Breast epithelium (tissue), 4 donors: ENCODE data around the gene B3GAT3. TPM values are rescaled to one million over a fixed set of nuclear protein-coding genes. Genes with fewer than 3 reads are reported as not detected.

Experiments used
- DNase-seq, 2 donors: peaks; one replicate each; pipeline ENCODE4 v3.0.0-alpha.2; 2019; ENCODE audit warnings: low spot score in 2 of 2
- H3K27ac ChIP-seq, 2 donors: fragments of 200-600 bp; sonication (generic) in 1 of 2; one replicate each; pipeline ENCODE4 v1.5.1; 2016 to 2019; ENCODE audit warnings: mild to moderate bottlenecking in 1 of 2
- H3K27me3 ChIP-seq, 2 donors: fragments of 200-600 bp; sonication (generic) in 1 of 2; one replicate each; pipeline versions ENCODE4 v1.5.1 to v1.6.0; 2017 to 2019; ENCODE audit warnings: control low read depth in 1 of 2, mild to moderate bottlenecking in 1 of 2
- H3K36me3 ChIP-seq: fragments of 200-600 bp; one replicate; pipeline ENCODE4 v1.5.1; 2019
- H3K4me1 ChIP-seq, 2 donors: fragments of 200-600 bp; sonication (generic); one replicate each; pipeline ENCODE4 v1.5.1; 2016 to 2019; ENCODE audit warnings: control low read depth in 1 of 2
- H3K4me3 ChIP-seq, 3 donors: fragments of 200-600 bp; sonication (generic); 1 replicate in 2 of 3; 2 replicates in 1 of 3; pipeline ENCODE4 v1.5.1; 2016 to 2019; ENCODE audit warnings: mild to moderate bottlenecking in 3 of 3, moderate library complexity in 2 of 3
- H3K9me3 ChIP-seq, 2 donors: fragments of 200-600 bp; sonication (generic) in 1 of 2; one replicate each; pipeline ENCODE4 v1.5.1; 2016 to 2019; ENCODE audit warnings: control low read depth in 1 of 2
- POLR2A ChIP-seq: fragments of 450-650 bp; IDR thresholded peaks from one replicate; pipeline ENCODE4 v1.6.1; 2016; ENCODE audit warnings: antibody characterized with exemption, mild to moderate bottlenecking, moderate library complexity
- POLR2AphosphoS5 ChIP-seq, 3 donors: sonication (generic); formaldehyde crosslinking; IDR thresholded peaks; one replicate each; pipeline ENCODE4 v1.6.1; 2017; ENCODE audit warnings: antibody characterized with exemption in 3 of 3
- intact Hi-C: fragments of 100-400 bp; cut with DNase I; formaldehyde crosslinking; loops from one replicate; pipeline ENCODE4 v1.15.1; 2023; ENCODE audit warnings: low total_unique reads
- total RNA-seq, 3 donors: library from RNA; depleted of rRNA; stranded (reverse); fragments of >200 nt; gene quantifications; one replicate each; pipeline ENCODE4 v1.1.0, GENCODE V29; 2016
- TF ChIP-seq, protein P1 (sequence below), 3 donors: fragments of 450-650 bp; IDR thresholded peaks; one replicate each; pipeline ENCODE4 v1.5.1; 2016 to 2017; ENCODE audit warnings: antibody characterized with exemption in 3 of 3, mild to moderate bottlenecking in 3 of 3, moderate library complexity in 3 of 3

Gene B3GAT3
- total RNA-seq, 3 donors from 2014 or later: 19.0 to 38.0 (median 29.6) TPM

- Histone ChIP-seq H3K4me3 (peak overlapping the region in 1 of 3 donors; percentile 87), H3K27ac (peak overlapping the region; percentile 61 to 95), H3K9me3 (no peaks in the 10 kb centered on the region), H3K4me1 (peaks cover 0 to 9% of the 10 kb centered on the region in 2 donors), H3K36me3 (no peaks in the 10 kb centered on the region), H3K27me3 (no peaks in the 10 kb centered on the region)
- no peak for TF ChIP-seq POLR2AphosphoS5 (IDR thresholded peaks at IDR 0.05)
- TF ChIP-seq, protein P1, sequence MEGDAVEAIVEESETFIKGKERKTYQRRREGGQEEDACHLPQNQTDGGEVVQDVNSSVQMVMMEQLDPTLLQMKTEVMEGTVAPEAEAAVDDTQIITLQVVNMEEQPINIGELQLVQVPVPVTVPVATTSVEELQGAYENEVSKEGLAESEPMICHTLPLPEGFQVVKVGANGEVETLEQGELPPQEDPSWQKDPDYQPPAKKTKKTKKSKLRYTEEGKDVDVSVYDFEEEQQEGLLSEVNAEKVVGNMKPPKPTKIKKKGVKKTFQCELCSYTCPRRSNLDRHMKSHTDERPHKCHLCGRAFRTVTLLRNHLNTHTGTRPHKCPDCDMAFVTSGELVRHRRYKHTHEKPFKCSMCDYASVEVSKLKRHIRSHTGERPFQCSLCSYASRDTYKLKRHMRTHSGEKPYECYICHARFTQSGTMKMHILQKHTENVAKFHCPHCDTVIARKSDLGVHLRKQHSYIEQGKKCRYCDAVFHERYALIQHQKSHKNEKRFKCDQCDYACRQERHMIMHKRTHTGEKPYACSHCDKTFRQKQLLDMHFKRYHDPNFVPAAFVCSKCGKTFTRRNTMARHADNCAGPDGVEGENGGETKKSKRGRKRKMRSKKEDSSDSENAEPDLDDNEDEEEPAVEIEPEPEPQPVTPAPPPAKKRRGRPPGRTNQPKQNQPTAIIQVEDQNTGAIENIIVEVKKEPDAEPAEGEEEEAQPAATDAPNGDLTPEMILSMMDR (IDR thresholded peaks at IDR 0.05): no peak
- no peak for TF ChIP-seq POLR2A
- intact Hi-C loops: no loop called here
- no peak for DNase-seq
Observed at GRCh38 chr11:62577046-62577714, 44.6 kb downstream of the B3GAT3 start.

DNA sequence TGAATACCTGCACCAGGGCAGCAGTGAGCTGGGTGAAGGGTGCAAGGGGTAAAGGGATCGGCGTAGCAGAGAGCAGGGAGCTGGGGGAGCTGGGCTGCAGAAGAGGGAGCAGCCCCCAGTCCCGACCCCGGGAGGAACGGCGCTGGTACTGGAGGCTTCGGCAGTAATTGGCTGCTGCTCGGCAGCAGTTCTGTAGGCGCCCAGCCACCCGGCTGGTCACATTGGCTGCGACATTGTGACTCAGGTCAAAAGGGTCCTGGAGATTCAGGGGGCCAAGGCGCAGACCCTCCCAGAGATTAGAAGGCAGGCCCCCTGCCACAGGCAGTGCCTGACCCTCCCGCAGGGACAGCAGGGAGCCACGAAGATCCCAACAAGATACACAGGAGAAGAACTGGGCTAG is 45.9 kb downstream of the B3GAT3 start:
- Histone ChIP-seq H3K9me3 (no peaks in the 10 kb centered on the region), H3K27me3 (no peaks in the 10 kb centered on the region), H3K4me3 (peak overlapping the region in 2 of 3 donors; percentile 87 to 88), H3K36me3 (no peaks in the 10 kb centered on the region), H3K27ac (peak overlapping the region; percentile 61 to 95), H3K4me1 (peaks cover 0 to 9% of the 10 kb centered on the region in 2 donors)
- no peak for TF ChIP-seq POLR2AphosphoS5 (IDR thresholded peaks at IDR 0.05)
- TF ChIP-seq POLR2A: no peak
- TF ChIP-seq, protein P1 (IDR thresholded peaks at IDR 0.05): no peak
- intact Hi-C loops: no loop called here
- no peak for DNase-seq

DNA sequence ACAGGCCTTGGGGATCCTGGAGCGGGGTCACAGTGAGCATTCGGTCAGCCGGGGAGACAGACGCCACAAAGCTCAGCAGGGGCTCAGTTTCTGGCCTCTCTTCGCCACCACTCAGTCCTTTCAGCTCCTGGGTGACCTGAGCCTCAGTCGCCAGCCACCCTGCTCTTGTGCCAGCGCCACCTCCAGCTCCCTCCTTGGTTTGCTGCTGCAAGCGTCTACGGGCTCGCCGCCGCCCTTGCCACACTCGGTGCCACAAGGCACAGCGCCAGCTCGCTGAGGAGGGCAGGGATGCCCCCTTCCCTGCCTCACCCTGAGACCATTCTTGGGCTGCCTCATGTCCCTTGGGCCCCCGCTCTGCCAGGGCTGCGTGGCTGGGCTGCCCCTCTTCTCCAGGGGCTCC is 46.6 kb downstream of the B3GAT3 start:
- no peaks in the 10 kb centered on the region for H3K9me3 ChIP-seq
- no peak for DNase-seq
- TF ChIP-seq POLR2A (no peak), POLR2AphosphoS5 (IDR thresholded peaks at IDR 0.05) (no peak)
- TF ChIP-seq, protein P1 (IDR thresholded peaks at IDR 0.05): no peak
- intact Hi-C loops: no loop called here
- peak overlapping the region; percentile 76 to 88 (median 87) for H3K4me3 ChIP-seq
- no peaks in the 10 kb centered on the region for H3K27me3 ChIP-seq
- peaks cover 0 to 9% of the 10 kb centered on the region in 2 donors for H3K4me1 ChIP-seq
- peak overlapping the region; percentile 90 to 95 for H3K27ac ChIP-seq
- no peaks in the 10 kb centered on the region for H3K36me3 ChIP-seq

- Histone ChIP-seq H3K4me1 (peaks cover 0 to 9% of the 10 kb centered on the region in 2 donors), H3K27me3 (no peaks in the 10 kb centered on the region), H3K36me3 (no peaks in the 10 kb centered on the region), H3K9me3 (no peaks in the 10 kb centered on the region), H3K27ac (peak overlapping the region; percentile 90 to 95), H3K4me3 (peak overlapping the region; percentile 76 to 88 (median 87))
- intact Hi-C loops: no loop called here
- TF ChIP-seq POLR2AphosphoS5 (IDR thresholded peaks at IDR 0.05) (peak in 1 of 3 donors; percentile 23), POLR2A (no peak)
- TF ChIP-seq, protein P1 (IDR thresholded peaks at IDR 0.05): no peak
- DNase-seq: peak in 1 of 2 donors; percentile 32
Observed at GRCh38 chr11:62574363-62575071, 47.3 kb downstream of the B3GAT3 start.
